ENCODE results near the gene NXPH3.
A peak's percentile ranks its signal among the peaks of the same experiment; 100 is the strongest.
"Not testable (repeated sequence)": the region's sequence is repeated elsewhere in the genome, so short reads cannot be mapped to it uniquely, and the experiment has no call there.

The NXPH3 gene

DNA sequence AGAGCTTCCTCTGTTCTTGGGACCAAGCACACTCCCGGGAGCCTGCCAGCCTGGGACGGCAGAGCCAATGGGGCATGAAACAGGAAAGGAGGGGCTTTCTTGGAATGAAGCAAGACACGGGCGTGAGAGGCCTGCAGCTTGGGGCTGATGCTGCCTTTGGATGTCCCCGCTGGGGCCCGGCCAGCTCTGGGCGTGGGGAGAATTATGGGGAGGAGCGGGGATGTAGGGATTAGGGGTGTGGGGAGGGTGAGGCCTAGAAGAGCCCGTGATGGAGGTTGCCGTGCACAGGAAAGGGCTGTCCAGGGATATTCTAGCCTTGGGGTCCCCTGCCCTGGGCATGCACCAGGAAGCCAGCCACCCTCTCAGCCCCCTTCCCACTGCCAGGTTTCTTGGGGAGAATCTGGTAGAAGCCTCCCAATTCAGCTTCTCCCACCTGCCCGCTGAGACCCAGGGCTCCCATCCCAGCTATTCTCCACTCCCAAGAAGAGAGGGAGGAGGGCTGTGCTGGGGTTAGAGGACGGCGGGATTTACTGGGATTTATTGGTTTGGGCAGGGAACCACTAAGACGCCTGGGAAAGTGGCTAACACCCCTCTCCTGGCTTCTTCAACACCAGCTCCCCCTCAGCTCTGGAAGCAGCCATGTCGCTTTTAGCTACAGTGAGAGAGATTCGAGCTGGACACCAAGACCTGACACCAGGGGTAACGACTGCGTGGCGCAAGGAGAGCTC, 20.0 kb upstream of the NXPH3 start:
- DNase-seq = no peak

GRCh38 chr17:49556223-49556943, 19.3 kb upstream of the NXPH3 start:
- peak; percentile 85 for DNase-seq

GRCh38 chr17:49557312-49558024, 18.2 kb upstream of the NXPH3 start:
- peak; percentile 19 for DNase-seq

DNA sequence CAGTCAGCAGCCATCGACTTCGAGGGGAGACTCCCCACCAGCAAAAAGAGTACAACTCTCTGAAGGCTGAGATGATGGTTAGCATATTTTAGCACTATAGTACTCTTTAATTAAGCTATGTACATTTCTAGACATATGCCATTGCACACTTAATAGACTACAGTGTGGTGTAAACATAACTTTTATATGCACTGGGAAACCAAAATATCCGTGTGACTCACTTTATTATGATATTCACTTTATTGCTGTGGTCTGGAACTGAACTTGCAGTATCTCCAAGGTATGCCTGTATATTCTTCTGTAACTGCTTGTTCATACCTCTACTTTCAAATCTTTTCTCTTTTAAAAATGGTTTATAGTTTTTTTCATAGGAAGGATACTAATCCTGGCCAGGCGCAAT, 11.0 kb upstream of the NXPH3 start:
- no peak for DNase-seq

- no peak for DNase-seq
Measured at GRCh38 chr17:49565948-49566491, 9.7 kb upstream of the NXPH3 start.

GRCh38 chr17:49566668-49567071, 9.0 kb upstream of the NXPH3 start:
- no peak for DNase-seq

DNA sequence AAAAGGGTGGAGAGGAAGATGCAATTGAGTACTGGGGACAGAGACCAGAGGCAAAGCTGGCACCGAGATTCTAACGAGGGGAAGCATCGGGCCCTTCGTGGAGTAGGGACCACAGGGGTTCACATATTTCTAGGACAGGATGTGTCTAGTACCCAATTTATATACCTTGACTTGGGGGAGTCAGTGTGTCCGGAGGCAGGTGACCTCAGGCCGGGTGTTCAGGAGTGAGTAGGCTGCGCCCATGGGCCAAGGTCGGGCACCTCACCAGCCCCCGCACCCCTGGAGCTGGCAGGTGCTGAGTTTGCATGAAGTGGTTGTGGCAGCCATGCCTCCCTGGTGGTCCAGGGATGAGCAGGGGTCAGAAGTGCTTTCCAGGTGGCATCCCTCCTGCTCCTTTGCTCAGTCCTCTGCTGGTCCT, 8.6 kb upstream of the NXPH3 start:
- no peak for DNase-seq

DNA sequence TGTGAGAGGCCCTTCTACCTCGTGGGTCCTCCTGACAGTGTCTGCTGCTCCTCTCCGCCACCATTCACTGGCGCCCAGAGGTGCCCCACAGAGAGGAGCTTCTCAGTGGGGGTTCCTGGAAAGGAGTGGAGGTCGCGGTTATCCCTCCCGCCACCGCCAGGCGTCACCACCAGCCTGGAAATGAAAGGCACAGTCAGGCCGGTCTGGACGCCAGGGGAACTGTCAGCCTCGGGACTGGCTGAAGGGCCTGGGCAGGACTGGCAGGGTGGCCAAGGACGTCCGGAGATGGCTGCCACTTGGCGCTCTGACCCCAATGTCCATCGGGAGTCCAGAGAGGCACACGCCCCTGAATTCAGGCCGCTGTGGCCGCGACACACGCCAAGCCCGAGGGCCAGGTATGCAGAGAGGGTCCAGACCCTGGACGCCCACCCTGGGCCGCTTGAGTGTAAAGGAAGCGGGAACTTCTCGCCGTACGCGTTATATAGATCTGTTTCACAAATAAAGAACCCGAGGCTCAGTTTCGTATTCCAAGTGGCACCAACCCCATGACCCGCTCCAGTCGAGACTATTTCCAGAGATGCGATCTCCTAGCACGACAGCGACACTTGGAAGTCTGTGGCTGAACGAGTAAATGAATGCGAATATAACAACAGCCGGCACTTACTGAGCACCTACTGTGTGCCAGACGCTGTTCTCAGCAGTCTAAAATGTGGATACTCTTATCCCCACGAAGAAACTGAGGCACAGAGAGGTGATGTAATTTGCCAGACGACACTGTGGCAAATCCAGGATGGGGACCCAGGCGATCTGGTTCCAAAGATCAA, 7.6 kb upstream of the NXPH3 start:
- DNase-seq = peak; percentile 86

- DNase-seq = not testable (repeated sequence)
Measured at GRCh38 chr17:49568695-49569047, 7.0 kb upstream of the NXPH3 start.

GRCh38 chr17:49570540-49571242, 5.0 kb upstream of the NXPH3 start:
- no peak for DNase-seq

DNA sequence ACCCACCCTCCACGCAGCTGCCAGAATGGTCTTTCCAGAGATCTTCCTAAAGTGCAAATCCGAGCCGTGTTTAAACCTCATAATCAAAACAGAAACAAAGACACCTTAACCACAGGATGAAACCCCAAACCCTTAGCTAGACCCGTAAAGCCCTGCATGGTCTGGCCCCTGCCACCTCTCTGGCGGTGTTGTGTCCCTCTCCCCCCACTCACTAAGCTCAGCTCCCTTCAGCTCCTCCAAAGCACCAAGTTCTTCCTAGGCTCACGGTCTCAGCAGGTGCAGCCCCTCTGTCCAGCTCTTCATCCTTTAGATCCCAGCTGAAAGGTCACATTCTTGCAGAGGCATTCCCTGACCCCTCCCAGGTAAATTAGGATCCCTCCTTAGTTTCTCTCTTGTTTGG, 4.4 kb upstream of the NXPH3 start:
- no peak for DNase-seq

DNA sequence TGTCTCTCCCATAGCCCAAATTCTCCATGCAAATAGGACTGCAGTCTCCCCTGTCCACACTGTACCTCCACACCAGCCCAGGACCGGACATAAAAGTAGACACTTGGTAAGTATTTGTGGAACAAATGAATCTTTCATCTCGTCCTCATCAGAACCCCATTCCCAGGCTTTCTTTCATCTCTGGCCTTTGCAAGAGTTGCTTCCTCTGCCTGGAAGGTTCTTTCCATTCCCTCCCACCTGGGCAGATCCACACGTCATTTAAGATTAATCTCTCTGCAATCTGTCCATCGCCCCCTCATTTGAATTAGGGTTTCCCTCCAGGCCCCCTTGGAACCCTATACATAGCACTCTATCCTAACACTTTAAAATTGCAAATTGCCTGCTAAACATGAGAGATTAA, 3.9 kb upstream of the NXPH3 start:
- DNase-seq = no peak

- DNase-seq = no peak
Measured at GRCh38 chr17:49572226-49572625, 3.4 kb upstream of the NXPH3 start.

DNA sequence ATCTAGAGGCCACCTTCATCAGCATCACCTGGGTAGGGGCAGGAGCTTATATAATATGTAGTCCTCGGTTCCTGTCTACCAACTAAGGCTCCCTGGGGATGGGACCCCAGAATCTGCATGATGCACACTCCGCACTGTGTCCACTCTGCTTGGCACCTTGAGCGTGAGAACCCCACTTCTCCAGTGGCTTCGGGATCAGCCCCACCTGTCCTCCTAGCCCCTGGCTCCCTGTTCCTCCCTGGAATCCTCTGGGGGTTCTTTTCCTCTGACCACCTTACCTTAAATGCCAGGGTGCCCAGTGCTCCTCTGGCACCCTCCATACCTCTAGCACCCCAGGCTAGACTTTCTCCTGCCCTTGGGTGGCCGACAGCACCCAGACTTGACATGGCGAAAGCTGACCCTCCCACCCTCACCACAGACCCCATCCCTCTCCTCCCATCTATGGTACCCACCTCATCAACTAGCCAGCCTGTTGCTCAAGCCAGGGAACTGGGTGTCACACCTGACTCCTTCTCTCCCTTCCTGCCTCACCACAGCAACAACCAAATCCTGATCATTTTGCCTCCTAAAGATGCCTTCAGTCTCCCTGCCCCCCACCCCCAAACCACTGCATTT, 2.8 kb upstream of the NXPH3 start:
- no peak for DNase-seq

GRCh38 chr17:49573510-49574322, 2.0 kb upstream of the NXPH3 start:
- DNase-seq = no peak

- no peak for DNase-seq
Measured at GRCh38 chr17:49574323-49574781, 1.3 kb upstream of the NXPH3 start.

- DNase-seq = no peak
Measured at GRCh38 chr17:49574945-49575678, 559 bp upstream of the NXPH3 start.

DNA sequence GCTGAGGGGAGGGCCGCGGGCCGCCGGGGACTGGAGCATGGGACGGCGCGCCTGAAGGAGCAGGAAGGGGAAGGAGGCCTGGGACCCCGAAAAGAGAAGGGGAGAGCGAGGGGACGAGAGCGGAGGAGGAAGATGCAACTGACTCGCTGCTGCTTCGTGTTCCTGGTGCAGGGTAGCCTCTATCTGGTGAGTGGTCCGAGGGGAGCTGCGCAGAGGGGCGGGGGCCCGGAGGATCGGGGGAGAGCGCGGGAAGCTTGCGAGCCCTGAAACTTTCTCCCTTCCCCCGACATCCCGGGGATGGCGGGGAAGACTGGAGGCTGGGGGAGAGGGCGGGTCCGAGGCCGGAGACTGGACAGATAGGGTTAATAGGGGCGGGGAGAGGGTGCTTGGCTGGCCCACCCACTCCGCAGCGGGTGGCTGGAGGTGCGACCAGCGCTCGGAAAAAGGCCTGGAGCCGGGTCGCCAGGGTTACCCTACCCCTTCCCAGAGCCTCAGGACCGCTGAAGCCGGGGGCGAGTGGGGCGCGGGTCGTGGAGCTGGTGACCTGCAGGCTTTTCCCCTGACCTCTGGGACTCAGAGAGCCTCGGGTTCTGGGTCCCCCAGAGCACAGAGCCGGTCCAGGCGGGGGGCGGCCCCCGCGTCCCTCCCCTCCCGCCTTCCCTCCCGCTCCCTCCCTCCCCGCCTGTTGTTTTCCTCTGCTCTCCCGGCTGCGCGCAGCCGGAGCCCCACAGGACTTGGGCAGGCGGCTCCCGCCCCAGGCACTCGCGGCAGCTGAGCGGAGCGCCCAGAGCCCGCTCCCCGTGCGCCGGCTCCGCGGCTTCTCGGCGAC, 631 bp downstream of the NXPH3 start:
- DNase-seq = no peak
